Gastrocnemius medialis (tissue), 4 donors: ENCODE data around the gene SHISA4.

Experiments
- POLR2A ChIP-seq, 2 donors: fragments of 450-650 bp; IDR thresholded peaks; one replicate each; pipeline ENCODE4 v1.6.1; 2017; ENCODE audit warnings: antibody characterized with exemption in 2 of 2, mild to moderate bottlenecking in 2 of 2, moderate library complexity in 2 of 2
- TF ChIP-seq, protein P1 (sequence below), 5 experiments: fragments of 450-650 bp in 3 of 5; fragments of 200-600 bp in 2 of 5; sonication (generic) in 2 of 5; IDR thresholded peaks in 4 of 5; conservative IDR thresholded peaks in 1 of 5; 1 replicate in 4 of 5; 2 replicates in 1 of 5; pipeline ENCODE4 v1.5.1; 2016 to 2019; ENCODE audit warnings: antibody characterized with exemption in 5 of 5, mild to moderate bottlenecking in 3 of 5, moderate library complexity in 3 of 5

DNA sequence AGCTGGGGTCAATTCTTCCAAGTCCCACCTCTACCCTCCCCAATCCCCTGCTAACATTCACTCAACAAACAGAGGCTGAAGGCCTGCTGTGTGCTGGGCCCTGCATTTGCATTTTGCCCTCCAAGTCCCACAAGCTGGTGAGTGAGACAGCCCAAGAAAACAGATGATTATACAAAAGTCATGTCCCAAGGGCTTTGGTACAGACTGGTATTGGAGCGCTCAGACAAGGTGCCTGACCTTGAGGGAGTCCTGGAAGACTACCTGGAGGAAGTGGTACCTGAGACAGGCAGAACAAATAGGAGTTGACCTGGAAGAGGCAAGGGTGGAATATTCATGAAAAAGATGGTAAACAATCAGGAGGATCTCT lies 53.4 kb downstream of the SHISA4 start:
- TF ChIP-seq, protein P1, sequence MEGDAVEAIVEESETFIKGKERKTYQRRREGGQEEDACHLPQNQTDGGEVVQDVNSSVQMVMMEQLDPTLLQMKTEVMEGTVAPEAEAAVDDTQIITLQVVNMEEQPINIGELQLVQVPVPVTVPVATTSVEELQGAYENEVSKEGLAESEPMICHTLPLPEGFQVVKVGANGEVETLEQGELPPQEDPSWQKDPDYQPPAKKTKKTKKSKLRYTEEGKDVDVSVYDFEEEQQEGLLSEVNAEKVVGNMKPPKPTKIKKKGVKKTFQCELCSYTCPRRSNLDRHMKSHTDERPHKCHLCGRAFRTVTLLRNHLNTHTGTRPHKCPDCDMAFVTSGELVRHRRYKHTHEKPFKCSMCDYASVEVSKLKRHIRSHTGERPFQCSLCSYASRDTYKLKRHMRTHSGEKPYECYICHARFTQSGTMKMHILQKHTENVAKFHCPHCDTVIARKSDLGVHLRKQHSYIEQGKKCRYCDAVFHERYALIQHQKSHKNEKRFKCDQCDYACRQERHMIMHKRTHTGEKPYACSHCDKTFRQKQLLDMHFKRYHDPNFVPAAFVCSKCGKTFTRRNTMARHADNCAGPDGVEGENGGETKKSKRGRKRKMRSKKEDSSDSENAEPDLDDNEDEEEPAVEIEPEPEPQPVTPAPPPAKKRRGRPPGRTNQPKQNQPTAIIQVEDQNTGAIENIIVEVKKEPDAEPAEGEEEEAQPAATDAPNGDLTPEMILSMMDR (IDR thresholded peaks at IDR 0.05 in 4 of 5, conservative IDR thresholded peaks at IDR 0.05 in 1 of 5) = no peak
- TF ChIP-seq POLR2A (IDR thresholded peaks at IDR 0.05) = no peak
